Measurements from ENCODE around the gene HPN. TPM values are rescaled to one million over a fixed set of nuclear protein-coding genes. Genes with fewer than 3 reads are reported as not detected.
"Not testable (repeated sequence)": the region's sequence is repeated elsewhere in the genome, so short reads cannot be mapped to it uniquely, and the experiment has no call there.

The HPN gene
- total and polyA plus RNA-seq, 2 experiments from 2014 or later, result 150 to 241 TPM

DNA sequence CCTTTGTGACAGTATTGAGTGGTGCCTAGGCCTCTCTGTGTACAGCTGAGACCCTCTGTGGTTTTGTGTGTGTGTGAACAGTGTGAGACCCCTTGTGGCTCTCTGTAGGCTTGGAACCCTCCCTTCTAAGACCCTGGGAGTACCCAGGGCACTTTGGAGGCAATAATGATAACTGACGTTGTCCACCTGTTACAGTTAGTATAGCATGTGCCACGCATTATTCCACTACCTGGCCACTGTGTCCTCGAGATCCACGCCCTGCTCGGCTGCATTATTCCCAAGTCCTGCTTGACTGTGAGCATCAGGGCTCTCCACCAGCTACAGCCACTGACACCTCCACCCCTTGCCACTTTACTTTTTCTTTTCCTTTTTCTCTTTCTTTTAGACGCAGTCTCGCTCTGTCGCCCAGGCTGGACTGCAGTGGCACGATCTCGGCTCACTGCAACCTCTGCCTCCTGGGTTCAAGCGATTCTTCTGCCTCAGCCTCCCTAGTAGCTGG lies 39.4 kb upstream of the HPN start:
- Histone ChIP-seq H3K27me3 (no peaks in the 10 kb centered on the region), H3K9me2 (replicated peaks; ENCODE audit: insufficient read depth) (no peaks in the 10 kb centered on the region), H3K9me3 (ENCODE audit: low read depth) (no peaks in the 10 kb centered on the region), H3K4me2 (peak overlapping the region; percentile 91), H3K79me2 (peaks cover 66% of the 10 kb centered on the region), H3K36me3 (replicated peaks; ENCODE audit: insufficient read depth, low read depth) (no peaks in the 10 kb centered on the region), H4K20me1 (ENCODE audit: insufficient read depth, poor library complexity, severe bottlenecking) (peaks cover 34% of the 10 kb centered on the region), H2AFZ (no peak overlapping the region), H3K4me3 (no peak overlapping the region), H3K27ac (peak overlapping the region; percentile 100), H3K4me1 (ENCODE audit: insufficient read depth) (peaks cover 52% of the 10 kb centered on the region)
- no peak for TF ChIP-seq EZH2 (IDR thresholded peaks at IDR 0.05; ENCODE audit: borderline replicate concordance)
- 95% methylated on average over 11 of the region's 11 CpGs for whole genome bisulfite sequencing (ENCODE audit: low lambda C conversion rate, missing lambda C conversion rate)
- no peak for DNase-seq (ENCODE audit: low spot score)

- H3K27ac ChIP-seq, result peak overlapping the region; percentile 90
- peaks cover 79% of the 10 kb centered on the region for H3K79me2 ChIP-seq
- peak overlapping the region; percentile 63 for H3K4me2 ChIP-seq
- H3K36me3 ChIP-seq (replicated peaks; ENCODE audit: insufficient read depth, low read depth), result no peaks in the 10 kb centered on the region
- TF ChIP-seq EZH2phosphoT487 (IDR thresholded peaks at IDR 0.05; ENCODE audit: low read depth, severe bottlenecking, unreplicated experiment), result no peak
- no peak for TF ChIP-seq EZH2 (IDR thresholded peaks at IDR 0.05; ENCODE audit: borderline replicate concordance)
- no peak for TF ChIP-seq CTCF (IDR thresholded peaks at IDR 0.05; ENCODE audit: poor library complexity)
- H3K4me1 ChIP-seq (ENCODE audit: insufficient read depth), result peaks cover 48% of the 10 kb centered on the region
- no peak for DNase-seq (ENCODE audit: low spot score)
- H3K9me2 ChIP-seq (replicated peaks; ENCODE audit: insufficient read depth), result no peaks in the 10 kb centered on the region
- peaks cover 38% of the 10 kb centered on the region for H4K20me1 ChIP-seq (ENCODE audit: insufficient read depth, poor library complexity, severe bottlenecking)
- 90% methylated on average over 18 of the region's 18 CpGs for WGBS (ENCODE audit: low lambda C conversion rate, missing lambda C conversion rate)
- no peak overlapping the region for H2AFZ ChIP-seq
- no peak overlapping the region for H3K4me3 ChIP-seq
- H3K27me3 ChIP-seq, result no peaks in the 10 kb centered on the region
- no peaks in the 10 kb centered on the region for H3K9me3 ChIP-seq (ENCODE audit: low read depth)
These were observed 36.8 kb upstream of the HPN start for GRCh38 chr19:35004517-35005255.

DNA sequence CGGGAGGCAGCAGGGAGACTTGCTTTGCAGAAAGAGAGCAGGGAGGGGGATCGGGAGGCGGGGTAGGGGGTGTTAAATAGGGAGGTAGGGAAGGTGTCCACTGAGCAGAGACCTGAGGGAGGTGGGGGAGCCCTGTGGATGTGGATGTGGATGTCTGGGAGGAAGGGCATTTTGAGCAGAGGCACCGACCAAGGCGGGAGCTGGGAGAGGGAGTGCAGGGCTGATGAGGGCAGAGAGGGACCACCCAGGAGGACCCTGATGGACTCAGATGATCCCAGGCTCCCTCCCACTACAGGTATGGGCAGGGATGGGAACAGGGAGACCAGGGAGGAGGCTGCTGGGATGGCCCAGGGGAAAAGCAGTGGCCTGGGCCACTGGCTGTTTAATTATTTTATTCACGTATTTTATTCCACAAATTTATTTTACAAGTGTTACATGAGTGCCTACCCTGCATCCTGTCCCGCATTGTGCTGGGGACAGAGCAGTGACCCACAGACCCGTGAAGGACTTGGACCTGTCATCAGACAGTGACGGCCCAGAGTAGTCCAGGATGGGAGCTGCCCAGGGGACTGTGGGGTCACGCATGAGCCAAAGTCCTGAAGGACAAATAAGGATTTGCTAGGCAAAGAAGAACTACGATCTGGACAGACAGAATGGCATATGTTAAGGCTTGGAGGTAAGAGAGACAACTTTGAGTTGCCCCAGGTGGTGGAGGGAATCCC lies 36.1 kb upstream of the HPN start:
- H4K20me1 ChIP-seq (ENCODE audit: insufficient read depth, poor library complexity, severe bottlenecking), result peaks cover 38% of the 10 kb centered on the region
- H3K9me2 ChIP-seq (replicated peaks; ENCODE audit: insufficient read depth), result no peaks in the 10 kb centered on the region
- H3K27me3 ChIP-seq, result no peaks in the 10 kb centered on the region
- H3K36me3 ChIP-seq (replicated peaks; ENCODE audit: insufficient read depth, low read depth), result no peaks in the 10 kb centered on the region
- no peak for TF ChIP-seq CTCF (IDR thresholded peaks at IDR 0.05; ENCODE audit: poor library complexity)
- no peak for TF ChIP-seq EZH2 (IDR thresholded peaks at IDR 0.05; ENCODE audit: borderline replicate concordance)
- TF ChIP-seq EZH2phosphoT487 (IDR thresholded peaks at IDR 0.05; ENCODE audit: low read depth, severe bottlenecking, unreplicated experiment), result no peak
- H2AFZ ChIP-seq, result no peak overlapping the region
- peaks cover 48% of the 10 kb centered on the region for H3K4me1 ChIP-seq (ENCODE audit: insufficient read depth)
- DNase-seq (ENCODE audit: low spot score), result no peak
- WGBS (ENCODE audit: low lambda C conversion rate, missing lambda C conversion rate), result 78% methylated on average over 10 of the region's 11 CpGs
- H3K27ac ChIP-seq, result peak overlapping the region; percentile 90
- H3K9me3 ChIP-seq (ENCODE audit: low read depth), result no peaks in the 10 kb centered on the region
- no peak overlapping the region for H3K4me3 ChIP-seq
- peaks cover 78% of the 10 kb centered on the region for H3K79me2 ChIP-seq
- H3K4me2 ChIP-seq, result peak overlapping the region; percentile 58

DNA sequence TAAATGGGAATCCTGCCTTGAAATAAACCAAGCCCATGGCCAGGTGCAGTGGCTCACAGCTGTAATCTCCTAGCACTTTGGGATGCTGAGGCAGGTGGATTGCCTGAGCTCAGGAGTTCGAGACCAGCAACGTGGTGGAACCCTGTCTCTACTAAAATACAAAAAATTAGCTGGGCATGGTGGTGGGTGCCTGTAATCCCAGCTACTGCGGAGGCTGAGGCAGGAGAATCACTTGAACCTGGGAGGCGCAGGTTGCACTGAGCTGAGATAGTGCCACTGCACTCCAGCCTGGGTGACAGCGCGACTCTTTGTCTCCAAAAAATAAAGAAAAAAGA lies 35.5 kb upstream of the HPN start:
- Histone ChIP-seq H4K20me1 (ENCODE audit: insufficient read depth, poor library complexity, severe bottlenecking) (peaks cover 38% of the 10 kb centered on the region), H3K27ac (peak overlapping the region; percentile 90), H3K4me1 (ENCODE audit: insufficient read depth) (peaks cover 48% of the 10 kb centered on the region), H3K4me2 (peak overlapping the region; percentile 58), H3K79me2 (peaks cover 72% of the 10 kb centered on the region)
- not testable (repeated sequence) for H3K36me3 ChIP-seq (replicated peaks; ENCODE audit: insufficient read depth, low read depth); H3K9me3 ChIP-seq (ENCODE audit: low read depth); H3K4me3 ChIP-seq; H3K27me3 ChIP-seq; DNase-seq (ENCODE audit: low spot score); H3K9me2 ChIP-seq (replicated peaks; ENCODE audit: insufficient read depth); H2AFZ ChIP-seq
- 71% methylated on average over 6 of the region's 6 CpGs for WGBS (ENCODE audit: low lambda C conversion rate, missing lambda C conversion rate)
